GM12878 (cell line): ENCODE results near the gene SPATA31D1. TPM values are rescaled to one million over a fixed set of nuclear protein-coding genes. Genes with fewer than 3 reads are reported as not detected.

Source experiments
- ATAC-seq: fragments of 200-7000 bp; cut with Tn5 transposase; 3 replicates; pipeline ENCODE4 v1.9.1; 2020; ENCODE audit warnings: mild to moderate bottlenecking, moderate library complexity
- BruUV-seq: library from RNA; stranded (reverse); fragments of 400-500 nt; replicated peaks from 2 replicates; lab custom pipeline; 2021; lab: Mats Ljungman, UMichigan
- CTCF ChIA-PET: fragments of 300-600 bp; sonication (Branson Sonifier 250); formaldehyde crosslinking; extraction: SDS; loops from one replicate; lab custom pipeline; 2021; ENCODE audit warnings: inconsistent platforms; lab: Yijun Ruan, JAX
- POLR2A ChIA-PET: fragments of 350-600 bp; formaldehyde crosslinking; extraction: SDS; loops from one replicate; lab custom pipeline; 2021; ENCODE audit warnings: inconsistent platforms; lab: Charles Lee
- RAD21 ChIA-PET: fragments of 300-600 bp; sonication (Branson Sonifier 250); formaldehyde crosslinking; loops from one replicate; lab custom pipeline; 2023; ENCODE audit warnings: antibody characterized with exemption; ENCODE audit not compliant: unreplicated experiment; lab: Charles Lee
- SMC1A ChIA-PET: fragments of 300-600 bp; sonication (Branson Sonifier 250); formaldehyde crosslinking; loops from one replicate; lab custom pipeline; 2023; ENCODE audit not compliant: unreplicated experiment, uncharacterized antibody; lab: Charles Lee
- DNase-seq: peaks from one replicate; pipeline ENCODE4 v3.0.0-alpha.2; 2011; ENCODE audit warnings: low read depth, low spot score
- FAIRE-seq: peaks from 3 replicates; lab custom pipeline; 2011; peaks lifted over from hg19 to GRCh38; lab: Jason Lieb, UNC
- H2AFZ ChIP-seq: 2 replicates; pipeline ENCODE4 v1.6.0; 2011; ENCODE audit warnings: low read depth, low read length, control low read depth; ENCODE audit not compliant: control insufficient read depth
- H3K27ac ChIP-seq: 2 replicates; pipeline ENCODE4 v1.5.1; 2011; ENCODE audit warnings: control low read depth; ENCODE audit not compliant: control insufficient read depth, insufficient read depth
- H3K27me3 ChIP-seq, 2 experiments: replicated peaks in 1 of 2; 2 replicates each; pipeline versions ENCODE4 v1.6.0 to v1.6.1; 2011; ENCODE audit warnings: low read length in 1 of 2; ENCODE audit not compliant: control insufficient read depth in 2 of 2, insufficient read depth in 2 of 2
- H3K36me3 ChIP-seq, 2 experiments: 2 replicates each; pipeline ENCODE4 v1.5.1; 2011; ENCODE audit warnings: low read length in 1 of 2; ENCODE audit not compliant: control insufficient read depth in 2 of 2, insufficient read depth in 2 of 2
- H3K4me1 ChIP-seq: 2 replicates; pipeline ENCODE4 v1.6.1; 2011; ENCODE audit warnings: mild to moderate bottlenecking, low read length, moderate library complexity, mixed read lengths; ENCODE audit not compliant: control insufficient read depth, insufficient read depth
- H3K4me2 ChIP-seq: 2 replicates; pipeline ENCODE4 v1.6.0; 2011; ENCODE audit warnings: control low read depth; ENCODE audit not compliant: control insufficient read depth, insufficient read depth
- H3K4me3 ChIP-seq: fragments of 200-600 bp; sonication (generic); 2 replicates; pipeline ENCODE4 v1.5.1; 2016
- H3K79me2 ChIP-seq: 2 replicates; pipeline ENCODE4 v1.6.0; 2011; ENCODE audit warnings: low read length; ENCODE audit not compliant: control insufficient read depth, insufficient read depth
- H3K9ac ChIP-seq: 2 replicates; pipeline ENCODE4 v1.8.0; 2011; ENCODE audit warnings: low read length, control low read depth, mixed read lengths; ENCODE audit not compliant: control insufficient read depth, insufficient read depth
- H3K9me3 ChIP-seq: replicated peaks from 3 replicates; pipeline ENCODE4 v1.5.1; 2011; ENCODE audit warnings: mild to moderate bottlenecking, low read length; ENCODE audit not compliant: control insufficient read depth, insufficient read depth
- H4K20me1 ChIP-seq: 2 replicates; pipeline ENCODE4 v1.6.0; 2011; ENCODE audit not compliant: control insufficient read depth, insufficient read depth
- BACH1 ChIP-seq: fragments of 450-650 bp; IDR thresholded peaks from 2 replicates; pipeline ENCODE4 v1.6.1; 2017; ENCODE audit warnings: mild to moderate bottlenecking, borderline replicate concordance
- CBX5 ChIP-seq: sonication (generic); IDR thresholded peaks from 2 replicates; pipeline ENCODE4 v1.6.1; 2016; ENCODE audit warnings: low read depth, moderate library complexity, mild to moderate bottlenecking, inconsistent platforms
- CEBPZ ChIP-seq: fragments of 150-350 bp; IDR thresholded peaks from 2 replicates; pipeline ENCODE4 v1.6.1; 2016; ENCODE audit warnings: low read depth, low read length
- CHD4 ChIP-seq: fragments of 200-600 bp; sonication (generic); IDR thresholded peaks from 2 replicates; pipeline ENCODE4 v1.6.1; 2016; ENCODE audit warnings: mild to moderate bottlenecking
- CREM ChIP-seq: IDR thresholded peaks from 2 replicates; pipeline ENCODE4 v1.6.1; 2014; ENCODE audit warnings: antibody characterized with exemption, low read depth
- ESRRA ChIP-seq: IDR thresholded peaks from 2 replicates; pipeline ENCODE4 v1.6.1; 2012; ENCODE audit warnings: mild to moderate bottlenecking, low read length, improper control_type of control experiment
- EZH2 ChIP-seq: IDR thresholded peaks from 2 replicates; pipeline ENCODE4 v1.6.1; 2012; ENCODE audit warnings: low read depth, mild to moderate bottlenecking, control low read depth, inconsistent platforms, low read length, borderline replicate concordance; ENCODE audit not compliant: control insufficient read depth
- FOXK2 ChIP-seq: fragments of 450-650 bp; IDR thresholded peaks from 2 replicates; pipeline ENCODE4 v1.6.1; 2017; ENCODE audit warnings: mild to moderate bottlenecking, moderate library complexity
- FOXM1 ChIP-seq: IDR thresholded peaks from 2 replicates; pipeline ENCODE4 v1.6.1; 2012; ENCODE audit warnings: low read depth, mild to moderate bottlenecking, inconsistent platforms, low read length, moderate library complexity
- JUND ChIP-seq: IDR thresholded peaks from 2 replicates; pipeline ENCODE4 v1.6.1; 2012; ENCODE audit warnings: low read depth, mild to moderate bottlenecking, low read length, improper control_type of control experiment, moderate library complexity
- NFYA ChIP-seq: IDR thresholded peaks from 2 replicates; pipeline ENCODE4 v1.6.1; 2011; ENCODE audit warnings: low read depth, mild to moderate bottlenecking, low read length, improper control_type of control experiment, borderline replicate concordance
- PBX3 ChIP-seq: IDR thresholded peaks from 2 replicates; pipeline ENCODE4 v1.6.1; 2011; ENCODE audit warnings: mild to moderate bottlenecking, low read depth, low read length, moderate library complexity; ENCODE audit not compliant: insufficient replicate concordance
- POLR2A ChIP-seq: IDR thresholded peaks from 2 replicates; pipeline ENCODE4 v1.6.1; 2011; ENCODE audit warnings: low read depth, mild to moderate bottlenecking, low read length
- RBBP5 ChIP-seq: fragments of 200-600 bp; sonication (generic); conservative IDR thresholded peaks from 2 replicates; pipeline ENCODE4 v1.6.1; 2016
- SMAD5 ChIP-seq: IDR thresholded peaks from 2 replicates; pipeline ENCODE4 v1.6.1; 2016; ENCODE audit warnings: antibody characterized with exemption, low read depth
- SMC3 ChIP-seq: IDR thresholded peaks from 2 replicates; pipeline ENCODE4 v1.6.1; 2011; ENCODE audit warnings: low read length, improper control_type of control experiment, borderline replicate concordance
- SPI1 ChIP-seq: IDR thresholded peaks from 2 replicates; pipeline ENCODE4 v1.6.1; 2011; ENCODE audit warnings: low read depth, mild to moderate bottlenecking, low read length, moderate library complexity, borderline replicate concordance; ENCODE audit not compliant: insufficient read depth
- TARDBP ChIP-seq: IDR thresholded peaks from 2 replicates; pipeline ENCODE4 v1.6.1; 2016; ENCODE audit warnings: borderline replicate concordance
- TCF3 ChIP-seq: IDR thresholded peaks from 2 replicates; pipeline ENCODE4 v1.6.1; 2012; ENCODE audit warnings: low read depth, mild to moderate bottlenecking, low read length, borderline replicate concordance; ENCODE audit not compliant: insufficient read depth
- WGBS: methylation state at CpG from one replicate; pipeline ENCODE4 v1.1.6; 2016; ENCODE audit warnings: low lambda C conversion rate; ENCODE audit not compliant: insufficient replicate concordance, insufficient coverage; ENCODE audit errors: missing lambda C conversion rate; 5-methylcytosine and 5-hydroxymethylcytosine counted together
- in situ Hi-C: fragments of 300-500 bp; cut with MboI; formaldehyde crosslinking; loops from 9 replicates; pipeline ENCODE4 v1.14.3; 2018; ENCODE audit warnings: mixed read lengths
- intact Hi-C: fragments of 100-400 bp; cut with micrococcal nuclease; formaldehyde crosslinking; loops from one replicate; pipeline ENCODE4 v1.14.2; 2022; ENCODE audit not compliant: unreplicated experiment
- polyA plus RNA-seq, 11 experiments: library from polyadenylated mRNA; depleted of rRNA in 4 of 11; unstranded in 6 of 11; stranded (reverse) in 5 of 11; fragments of >200 nt; fragmentation: Nextera tagmentation in 4 of 11; fragmentation: Illumina TruSeq in 1 of 11; extraction: Ambion mirVana in 4 of 11; extraction: Trizol in 1 of 11; gene quantifications; 1 replicate in 1 of 11; 2 replicates in 10 of 11; pipeline versions ENCODE4 v1.2.1 to v1.2.3, GENCODE V29; 2011 to 2016; ENCODE audit warnings: inconsistent platforms in 2 of 11, missing spikeins in 2 of 11, low read depth in 1 of 11
- total RNA-seq, 4 experiments: library from RNA; depleted of rRNA in 3 of 4; stranded (reverse); fragments of >200 nt in 3 of 4; fragmentation: Illumina TruSeq in 1 of 4; extraction: Trizol in 1 of 4; gene quantifications; 2 replicates each; pipeline versions ENCODE4 v1.2.1 to v1.2.3, GENCODE V29; 2013 to 2021
- TF ChIP-seq, protein P1 (sequence below): fragments of 150-350 bp; IDR thresholded peaks from 2 replicates; pipeline ENCODE4 v1.6.1; 2014; ENCODE audit warnings: mild to moderate bottlenecking, low read depth, low read length

SPATA31D1 gene
- total and polyA plus RNA-seq, 10 of the 15 experiments (the other 5 are each of a cell fraction or from before 2014, with no cell fraction given): 0.01 to 0.45 (median 0.05) TPM; not detected in 4

DNA sequence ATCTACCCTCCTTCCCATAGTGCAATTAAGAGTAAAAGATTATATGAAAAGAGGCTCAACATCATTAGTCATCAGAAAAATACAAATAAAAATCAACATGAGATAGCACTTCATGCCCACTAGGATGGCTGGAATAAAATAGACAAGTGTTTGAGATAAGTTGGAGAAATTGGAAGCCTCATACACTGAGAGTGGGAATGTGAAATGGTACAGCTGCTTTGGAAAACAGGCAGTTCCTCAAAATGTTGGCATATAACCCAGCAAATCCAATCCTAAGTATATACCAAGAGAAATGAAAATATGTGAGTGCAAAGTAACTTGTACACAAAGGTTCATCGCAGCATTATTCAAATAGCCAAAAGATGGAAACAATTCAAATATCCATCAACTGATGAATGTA, 35.5 kb upstream of the SPATA31D1 start:
- DNase-seq (no peak), ATAC-seq (no peak), FAIRE-seq (no peak)
- ChIA-PET CTCF (no interaction called here), POLR2A (no interaction called here), RAD21 (no interaction called here), SMC1A (no interaction called here)
- in situ Hi-C loops: loop anchor here (25.0 kb wide), 1 partner anchor 109 kb away; no protein-coding TSS in a partner anchor
- no TSS peak for BruUV-seq
- Histone ChIP-seq H3K79me2 (no peaks in the 10 kb centered on the region), H3K36me3 (no peaks in the 10 kb centered on the region), H3K4me1 (no peaks in the 10 kb centered on the region), H3K27me3 (no peaks in the 10 kb centered on the region), H3K27ac (no peak overlapping the region), H3K9me3 (no peaks in the 10 kb centered on the region; the same call in 2 of the 3 replicates), H2AFZ (no peak overlapping the region), H3K4me3 (no peak overlapping the region), H3K9ac (no peak overlapping the region), H3K4me2 (no peak overlapping the region), H4K20me1 (no peaks in the 10 kb centered on the region)
- 44% methylated on average over 1 of the region's 1 CpG for WGBS
- intact Hi-C loops: no loop called here
- no peak for TF ChIP-seq TCF3
- TF ChIP-seq, protein P1, sequence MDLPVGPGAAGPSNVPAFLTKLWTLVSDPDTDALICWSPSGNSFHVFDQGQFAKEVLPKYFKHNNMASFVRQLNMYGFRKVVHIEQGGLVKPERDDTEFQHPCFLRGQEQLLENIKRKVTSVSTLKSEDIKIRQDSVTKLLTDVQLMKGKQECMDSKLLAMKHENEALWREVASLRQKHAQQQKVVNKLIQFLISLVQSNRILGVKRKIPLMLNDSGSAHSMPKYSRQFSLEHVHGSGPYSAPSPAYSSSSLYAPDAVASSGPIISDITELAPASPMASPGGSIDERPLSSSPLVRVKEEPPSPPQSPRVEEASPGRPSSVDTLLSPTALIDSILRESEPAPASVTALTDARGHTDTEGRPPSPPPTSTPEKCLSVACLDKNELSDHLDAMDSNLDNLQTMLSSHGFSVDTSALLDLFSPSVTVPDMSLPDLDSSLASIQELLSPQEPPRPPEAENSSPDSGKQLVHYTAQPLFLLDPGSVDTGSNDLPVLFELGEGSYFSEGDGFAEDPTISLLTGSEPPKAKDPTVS: no peak
- no peak for TF ChIP-seq FOXM1
- TF ChIP-seq SMAD5: no peak
- no peak for TF ChIP-seq CHD4
- no peak for TF ChIP-seq EZH2
- no peak for TF ChIP-seq TARDBP
- no peak for TF ChIP-seq CREM
- TF ChIP-seq PBX3: no peak
- TF ChIP-seq FOXK2: no peak
- no peak for TF ChIP-seq CEBPZ
- TF ChIP-seq CBX5: no peak
- no peak for TF ChIP-seq BACH1
- TF ChIP-seq NFYA: no peak
- TF ChIP-seq POLR2A: no peak
- TF ChIP-seq ESRRA: no peak
- TF ChIP-seq JUND: no peak
- TF ChIP-seq RBBP5: no peak
- no peak for TF ChIP-seq SPI1
- no peak for TF ChIP-seq SMC3
- TF ChIP-seq, all 136 proteins: peak for 0
